Measurements from ENCODE around the gene SMTNL2.

The SMTNL2 gene

GRCh38 chr17:4547118-4547906, 37.0 kb upstream of the SMTNL2 start:
- Histone ChIP-seq H3K79me1 (replicated peaks; ENCODE audit: low read length, poor library complexity, severe bottlenecking) (peaks cover 33% of the 10 kb centered on the region), H3K27me3 (ENCODE audit: control insufficient read depth in 1 of 2, insufficient read depth in 1 of 2, low read length in 2 of 2) (no peaks in the 10 kb centered on the region), H2BK5ac (ENCODE audit: low read depth, low read length, poor library complexity, severe bottlenecking) (no peak overlapping the region), H2AFZ (ENCODE audit: low read depth, low read length) (no peak overlapping the region), H3K4me3 (ENCODE audit: insufficient read depth in 1 of 2, low read depth in 1 of 2, low read length in 2 of 2) (no peak overlapping the region), H2BK15ac (ENCODE audit: low read depth, poor library complexity, severe bottlenecking) (no peak overlapping the region), H2BK120ac (ENCODE audit: low read depth, low read length) (no peak overlapping the region), H3K9me3 (ENCODE audit: control insufficient read depth, low read length) (no peaks in the 10 kb centered on the region), H3K9ac (ENCODE audit: low read length) (no peak overlapping the region), H3K4me2 (ENCODE audit: low read length, poor library complexity, severe bottlenecking) (no peak overlapping the region), H2BK12ac (ENCODE audit: low read length in 2 of 2) (no peak overlapping the region), H4K8ac (ENCODE audit: low read length) (no peak overlapping the region), H3K4me1 (ENCODE audit: control insufficient read depth, insufficient read depth, low read depth, low read length) (peaks cover 24% of the 10 kb centered on the region), H3K18ac (ENCODE audit: low read depth in 1 of 2, low read length in 2 of 2) (no peak overlapping the region), H3K14ac (ENCODE audit: low read length in 2 of 2) (no peak overlapping the region), H2AK5ac (ENCODE audit: low read length, severe bottlenecking) (no peak overlapping the region), H3K27ac (ENCODE audit: low read length, poor library complexity, severe bottlenecking) (no peak overlapping the region), H3K23ac (ENCODE audit: low read length in 2 of 2) (no peak overlapping the region), H4K91ac (ENCODE audit: low read length) (no peak overlapping the region), H3K36me3 (ENCODE audit: control insufficient read depth in 1 of 2, insufficient read depth in 2 of 2, low read depth in 1 of 2, low read length in 2 of 2) (peaks cover 91 to 100% of the 10 kb centered on the region in 2 experiments), H3K4ac (ENCODE audit: low read depth in 1 of 2, low read length in 2 of 2) (no peak overlapping the region)
- no peak for DNase-seq
- 95% methylated on average over 17 of the region's 17 CpGs for WGBS

GRCh38 chr17:4548061-4548461, 36.3 kb upstream of the SMTNL2 start:
- H3K14ac ChIP-seq (ENCODE audit: low read length in 2 of 2) = no peak overlapping the region
- no peak overlapping the region for H3K23ac ChIP-seq (ENCODE audit: low read length in 2 of 2)
- no peak overlapping the region for H2BK12ac ChIP-seq (ENCODE audit: low read length in 2 of 2)
- 95% methylated on average over 18 of the region's 18 CpGs for WGBS
- no peaks in the 10 kb centered on the region for H3K9me3 ChIP-seq (ENCODE audit: control insufficient read depth, low read length)
- no peak overlapping the region for H3K4ac ChIP-seq (ENCODE audit: low read depth in 1 of 2, low read length in 2 of 2)
- no peak overlapping the region for H2BK5ac ChIP-seq (ENCODE audit: low read depth, low read length, poor library complexity, severe bottlenecking)
- H2BK120ac ChIP-seq (ENCODE audit: low read depth, low read length) = no peak overlapping the region
- no peak overlapping the region for H4K91ac ChIP-seq (ENCODE audit: low read length)
- no peak for DNase-seq
- H3K27me3 ChIP-seq (ENCODE audit: control insufficient read depth in 1 of 2, insufficient read depth in 1 of 2, low read length in 2 of 2) = no peaks in the 10 kb centered on the region
- H2AK5ac ChIP-seq (ENCODE audit: low read length, severe bottlenecking) = no peak overlapping the region
- H3K4me2 ChIP-seq (ENCODE audit: low read length, poor library complexity, severe bottlenecking) = no peak overlapping the region
- no peak overlapping the region for H4K8ac ChIP-seq (ENCODE audit: low read length)
- no peak overlapping the region for H3K4me3 ChIP-seq (ENCODE audit: insufficient read depth in 1 of 2, low read depth in 1 of 2, low read length in 2 of 2)
- H3K9ac ChIP-seq (ENCODE audit: low read length) = no peak overlapping the region
- peaks cover 24% of the 10 kb centered on the region for H3K4me1 ChIP-seq (ENCODE audit: control insufficient read depth, insufficient read depth, low read depth, low read length)
- H2BK15ac ChIP-seq (ENCODE audit: low read depth, poor library complexity, severe bottlenecking) = no peak overlapping the region
- H3K36me3 ChIP-seq (ENCODE audit: control insufficient read depth in 1 of 2, insufficient read depth in 2 of 2, low read depth in 1 of 2, low read length in 2 of 2) = peaks cover 91 to 99% of the 10 kb centered on the region in 2 experiments
- H3K79me1 ChIP-seq (replicated peaks; ENCODE audit: low read length, poor library complexity, severe bottlenecking) = peaks cover 38% of the 10 kb centered on the region
- H3K18ac ChIP-seq (ENCODE audit: low read depth in 1 of 2, low read length in 2 of 2) = no peak overlapping the region
- no peak overlapping the region for H3K27ac ChIP-seq (ENCODE audit: low read length, poor library complexity, severe bottlenecking)
- H2AFZ ChIP-seq (ENCODE audit: low read depth, low read length) = no peak overlapping the region

GRCh38 chr17:4548721-4549531, 35.4 kb upstream of the SMTNL2 start:
- H2BK15ac ChIP-seq (ENCODE audit: low read depth, poor library complexity, severe bottlenecking) = no peak overlapping the region
- H3K4me2 ChIP-seq (ENCODE audit: low read length, poor library complexity, severe bottlenecking) = no peak overlapping the region
- H3K9me3 ChIP-seq (ENCODE audit: control insufficient read depth, low read length) = no peaks in the 10 kb centered on the region
- WGBS = 86% methylated on average over 24 of the region's 24 CpGs
- H2BK120ac ChIP-seq (ENCODE audit: low read depth, low read length) = no peak overlapping the region
- no peak overlapping the region for H4K91ac ChIP-seq (ENCODE audit: low read length)
- H3K14ac ChIP-seq (ENCODE audit: low read length in 2 of 2) = no peak overlapping the region
- H3K27me3 ChIP-seq (ENCODE audit: control insufficient read depth in 1 of 2, insufficient read depth in 1 of 2, low read length in 2 of 2) = no peaks in the 10 kb centered on the region
- H3K18ac ChIP-seq (ENCODE audit: low read depth in 1 of 2, low read length in 2 of 2) = no peak overlapping the region
- H3K9ac ChIP-seq (ENCODE audit: low read length) = no peak overlapping the region
- H3K4me1 ChIP-seq (ENCODE audit: control insufficient read depth, insufficient read depth, low read depth, low read length) = peaks cover 28% of the 10 kb centered on the region
- H3K4me3 ChIP-seq (ENCODE audit: insufficient read depth in 1 of 2, low read depth in 1 of 2, low read length in 2 of 2) = no peak overlapping the region
- H2BK5ac ChIP-seq (ENCODE audit: low read depth, low read length, poor library complexity, severe bottlenecking) = no peak overlapping the region
- H3K27ac ChIP-seq (ENCODE audit: low read length, poor library complexity, severe bottlenecking) = no peak overlapping the region
- H2AK5ac ChIP-seq (ENCODE audit: low read length, severe bottlenecking) = no peak overlapping the region
- no peak overlapping the region for H3K4ac ChIP-seq (ENCODE audit: low read depth in 1 of 2, low read length in 2 of 2)
- DNase-seq = no peak
- H2BK12ac ChIP-seq (ENCODE audit: low read length in 2 of 2) = no peak overlapping the region
- no peak overlapping the region for H4K8ac ChIP-seq (ENCODE audit: low read length)
- no peak overlapping the region for H2AFZ ChIP-seq (ENCODE audit: low read depth, low read length)
- H3K79me1 ChIP-seq (replicated peaks; ENCODE audit: low read length, poor library complexity, severe bottlenecking) = peaks cover 43% of the 10 kb centered on the region
- H3K23ac ChIP-seq (ENCODE audit: low read length in 2 of 2) = no peak overlapping the region
- H3K36me3 ChIP-seq (ENCODE audit: control insufficient read depth in 1 of 2, insufficient read depth in 2 of 2, low read depth in 1 of 2, low read length in 2 of 2) = peaks cover 90 to 97% of the 10 kb centered on the region in 2 experiments

- no peak overlapping the region for H3K9ac ChIP-seq (ENCODE audit: low read length)
- no peak overlapping the region for H3K18ac ChIP-seq (ENCODE audit: low read depth in 1 of 2, low read length in 2 of 2)
- no peak overlapping the region for H3K14ac ChIP-seq (ENCODE audit: low read length in 2 of 2)
- H2BK12ac ChIP-seq (ENCODE audit: low read length in 2 of 2) = no peak overlapping the region
- no peaks in the 10 kb centered on the region for H3K27me3 ChIP-seq (ENCODE audit: control insufficient read depth in 1 of 2, insufficient read depth in 1 of 2, low read length in 2 of 2)
- no peak overlapping the region for H3K4ac ChIP-seq (ENCODE audit: low read depth in 1 of 2, low read length in 2 of 2)
- no peak overlapping the region for H4K91ac ChIP-seq (ENCODE audit: low read length)
- no peak for DNase-seq
- H4K8ac ChIP-seq (ENCODE audit: low read length) = no peak overlapping the region
- no peak overlapping the region for H3K27ac ChIP-seq (ENCODE audit: low read length, poor library complexity, severe bottlenecking)
- H3K23ac ChIP-seq (ENCODE audit: low read length in 2 of 2) = no peak overlapping the region
- H3K9me3 ChIP-seq (ENCODE audit: control insufficient read depth, low read length) = no peaks in the 10 kb centered on the region
- no peak overlapping the region for H3K4me3 ChIP-seq (ENCODE audit: insufficient read depth in 1 of 2, low read depth in 1 of 2, low read length in 2 of 2)
- no peak overlapping the region for H2BK120ac ChIP-seq (ENCODE audit: low read depth, low read length)
- no peak overlapping the region for H2BK15ac ChIP-seq (ENCODE audit: low read depth, poor library complexity, severe bottlenecking)
- no peak overlapping the region for H2BK5ac ChIP-seq (ENCODE audit: low read depth, low read length, poor library complexity, severe bottlenecking)
- no peak overlapping the region for H2AK5ac ChIP-seq (ENCODE audit: low read length, severe bottlenecking)
- peaks cover 36% of the 10 kb centered on the region for H3K4me1 ChIP-seq (ENCODE audit: control insufficient read depth, insufficient read depth, low read depth, low read length)
- H3K36me3 ChIP-seq (ENCODE audit: control insufficient read depth in 1 of 2, insufficient read depth in 2 of 2, low read depth in 1 of 2, low read length in 2 of 2) = peaks cover 85 to 88% of the 10 kb centered on the region in 2 experiments
- H2AFZ ChIP-seq (ENCODE audit: low read depth, low read length) = no peak overlapping the region
- peaks cover 49% of the 10 kb centered on the region for H3K79me1 ChIP-seq (replicated peaks; ENCODE audit: low read length, poor library complexity, severe bottlenecking)
- H3K4me2 ChIP-seq (ENCODE audit: low read length, poor library complexity, severe bottlenecking) = no peak overlapping the region
- WGBS = 95% methylated on average over 25 of the region's 25 CpGs
These were observed 34.4 kb upstream of the SMTNL2 start for GRCh38 chr17:4549781-4550533.
